ENCODE data around the gene ZNF784.

DNA sequence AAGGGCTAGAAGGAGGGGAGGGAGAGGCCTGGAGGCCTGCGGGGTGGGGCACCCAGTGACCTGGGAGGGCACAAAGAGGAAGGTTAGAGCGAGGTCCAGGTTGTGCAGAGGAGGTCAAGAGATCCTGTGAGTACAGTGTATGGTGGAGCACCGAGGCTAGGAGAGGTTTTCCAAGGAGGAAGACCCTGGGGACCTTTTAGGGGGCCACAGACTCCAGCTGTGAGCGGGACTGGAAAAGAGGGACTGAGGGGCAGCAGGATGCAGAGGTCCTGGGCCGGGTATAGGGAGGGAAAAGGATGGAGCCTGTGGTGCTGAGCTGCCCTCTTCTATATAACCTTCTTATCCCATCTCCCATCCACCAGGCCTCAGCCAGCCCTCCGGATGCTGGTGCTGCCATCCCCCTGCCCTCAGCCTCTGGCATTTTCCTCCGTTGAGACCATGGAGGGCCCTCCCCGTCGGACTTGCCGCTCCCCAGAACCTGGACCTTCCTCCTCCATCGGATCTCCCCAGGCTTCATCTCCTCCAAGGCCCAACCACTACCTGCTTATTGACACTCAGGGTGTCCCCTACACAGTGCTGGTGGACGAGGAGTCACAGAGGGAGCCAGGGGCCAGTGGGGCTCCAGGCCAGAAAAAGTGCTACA is 19.9 kb upstream of the ZNF784 start:
- TF ChIP-seq CTCF (IDR thresholded peaks at IDR 0.05) (no peak), POLR2A (IDR thresholded peaks at IDR 0.05) (no peak), POLR2AphosphoS5 (IDR thresholded peaks at IDR 0.05) (no peak), EP300 (IDR thresholded peaks at IDR 0.05) (no peak)
